RWPE2 (cell line): Measurements from ENCODE around the gene EHBP1.
A peak's percentile ranks its signal among the peaks of the same experiment; 100 is the strongest.

ENCODE experiments used
- ATAC-seq: fragments of 200-7000 bp; cut with Tn5 transposase; 3 replicates; pipeline ENCODE4 v1.9.1; 2021; ENCODE audit warnings: low read depth
- DNase-seq: peaks from one replicate; pipeline ENCODE4 v3.0.0-alpha.2; 2020; ENCODE audit warnings: low spot score
- H3K27ac ChIP-seq: fragments of 450-650 bp; 2 replicates; pipeline ENCODE4 v1.5.1; 2017; ENCODE audit warnings: mild to moderate bottlenecking; ENCODE audit not compliant: poor library complexity, severe bottlenecking
- H3K27me3 ChIP-seq: fragments of 250-450 bp; sonication (Bioruptor Pico); 2 replicates; pipeline ENCODE4 v1.5.1; 2021; ENCODE audit warnings: mild to moderate bottlenecking, moderate library complexity; ENCODE audit not compliant: insufficient read depth, poor library complexity, severe bottlenecking
- H3K36me3 ChIP-seq: fragments of 250-450 bp; sonication (Bioruptor Pico); 2 replicates; pipeline ENCODE4 v1.5.1; 2020; ENCODE audit warnings: low read depth, mild to moderate bottlenecking, moderate library complexity
- H3K4me1 ChIP-seq: fragments of 250-450 bp; sonication (Bioruptor Pico); 2 replicates; pipeline ENCODE4 v1.5.1; 2021; ENCODE audit warnings: mild to moderate bottlenecking, moderate library complexity; ENCODE audit not compliant: insufficient read depth, poor library complexity, severe bottlenecking
- H3K4me3 ChIP-seq: fragments of 250-450 bp; sonication (Bioruptor Pico); 2 replicates; pipeline ENCODE4 v1.5.1; 2021; ENCODE audit warnings: mild to moderate bottlenecking, moderate library complexity; ENCODE audit not compliant: severe bottlenecking
- H3K9me3 ChIP-seq: fragments of 250-450 bp; sonication (Bioruptor Pico); 2 replicates; pipeline ENCODE4 v1.5.1; 2021; ENCODE audit warnings: mild to moderate bottlenecking, moderate library complexity; ENCODE audit not compliant: severe bottlenecking
- CTCF ChIP-seq: fragments of 450-650 bp; IDR thresholded peaks from one replicate; pipeline ENCODE4 v1.5.1; 2017; ENCODE audit warnings: mild to moderate bottlenecking, moderate library complexity; ENCODE audit not compliant: poor library complexity, severe bottlenecking

The EHBP1 gene

DNA sequence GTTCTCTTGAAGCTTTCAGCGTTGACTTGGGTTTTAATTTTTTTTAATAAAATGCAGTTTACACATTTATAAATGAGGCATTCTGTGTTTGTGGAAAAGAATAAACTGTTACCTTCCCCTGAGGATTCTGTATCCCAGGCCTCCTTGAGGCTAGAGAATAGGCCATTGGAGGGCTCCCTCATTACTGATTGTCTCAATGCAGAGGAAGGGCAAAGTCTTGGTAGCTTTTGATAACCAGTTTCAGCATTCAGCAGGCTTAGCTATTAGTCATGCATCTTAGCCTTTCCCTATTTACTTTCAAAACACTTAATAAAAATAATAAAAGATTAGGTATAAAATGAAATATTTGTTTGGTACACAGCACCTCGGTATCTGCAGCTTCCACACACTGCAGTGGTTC lies 287.0 kb downstream of the EHBP1 start:
- no peak overlapping the region for H3K27ac ChIP-seq
- H3K9me3 ChIP-seq = no peaks in the 10 kb centered on the region
- H3K4me1 ChIP-seq = peaks cover 2% of the 10 kb centered on the region
- H3K36me3 ChIP-seq = peaks cover 97% of the 10 kb centered on the region
- no peaks in the 10 kb centered on the region for H3K27me3 ChIP-seq
- no peak for ATAC-seq
- no peak for DNase-seq
- H3K4me3 ChIP-seq = no peak overlapping the region
- no peak for TF ChIP-seq CTCF

- Histone ChIP-seq H3K9me3 (no peaks in the 10 kb centered on the region), H3K36me3 (peaks cover 95% of the 10 kb centered on the region), H3K4me3 (no peak overlapping the region), H3K27ac (no peak overlapping the region), H3K4me1 (peaks cover 16% of the 10 kb centered on the region), H3K27me3 (no peaks in the 10 kb centered on the region)
- DNase-seq = no peak
- ATAC-seq = no peak
- TF ChIP-seq CTCF = no peak
Observed at GRCh38 chr2:62994206-62994605, 288.7 kb downstream of the EHBP1 start.

DNA sequence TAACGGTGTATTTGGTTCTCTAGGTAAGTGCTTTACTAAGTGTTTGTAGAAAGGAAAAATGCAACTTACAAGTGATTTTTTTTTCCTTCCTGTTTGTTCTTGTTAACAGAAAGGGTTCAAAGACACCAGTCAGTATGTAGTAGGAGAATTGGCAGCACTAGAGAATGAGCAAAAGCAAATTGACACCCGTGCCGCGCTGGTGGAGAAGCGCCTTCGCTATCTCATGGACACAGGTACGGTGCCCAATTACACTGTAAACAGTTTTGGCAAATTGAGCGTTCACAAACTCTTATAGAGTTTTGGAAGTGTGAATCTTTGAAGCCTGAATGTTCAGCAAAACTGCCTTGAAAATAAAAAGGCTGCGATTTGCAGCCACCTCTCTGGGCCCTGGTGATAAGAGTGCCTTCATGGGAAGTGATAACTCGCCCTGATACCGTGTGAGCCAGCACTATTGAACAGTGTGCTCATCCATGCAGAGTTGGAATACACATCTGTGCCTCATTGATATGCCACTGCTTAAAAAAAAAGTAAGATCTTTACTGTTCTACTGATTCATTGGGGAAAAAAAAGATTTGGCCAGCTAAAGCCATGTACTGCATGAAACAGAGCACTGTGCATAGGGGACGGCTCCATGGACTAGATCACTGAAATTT lies 291.1 kb downstream of the EHBP1 start:
- H3K4me1 ChIP-seq = peaks cover 31% of the 10 kb centered on the region
- ATAC-seq (no peak), DNase-seq (no peak)
- TF ChIP-seq CTCF = no peak
- H3K27ac ChIP-seq = no peak overlapping the region
- no peaks in the 10 kb centered on the region for H3K27me3 ChIP-seq
- H3K9me3 ChIP-seq = no peaks in the 10 kb centered on the region
- peaks cover 87% of the 10 kb centered on the region for H3K36me3 ChIP-seq
- no peak overlapping the region for H3K4me3 ChIP-seq

GRCh38 chr2:62998949-62999348 lies 293.4 kb downstream of the EHBP1 start:
- no peak for TF ChIP-seq CTCF
- peaks cover 31% of the 10 kb centered on the region for H3K4me1 ChIP-seq
- H3K36me3 ChIP-seq = peaks cover 84% of the 10 kb centered on the region
- H3K9me3 ChIP-seq = no peaks in the 10 kb centered on the region
- ATAC-seq (peak; percentile 55; the same call in 2 of the 3 replicates), DNase-seq (no peak)
- H3K27ac ChIP-seq = peak overlapping the region; percentile 69
- H3K27me3 ChIP-seq = no peaks in the 10 kb centered on the region
- H3K4me3 ChIP-seq = no peak overlapping the region

GRCh38 chr2:62999905-63000304 lies 294.4 kb downstream of the EHBP1 start:
- Histone ChIP-seq H3K4me3 (no peak overlapping the region), H3K27ac (peak overlapping the region; percentile 69), H3K9me3 (no peaks in the 10 kb centered on the region), H3K4me1 (peaks cover 31% of the 10 kb centered on the region), H3K27me3 (no peaks in the 10 kb centered on the region), H3K36me3 (peaks cover 84% of the 10 kb centered on the region)
- DNase-seq (peak; percentile 66), ATAC-seq (peak; percentile 88)
- no peak for TF ChIP-seq CTCF
